HepG2 (cell line): Measurements from ENCODE around the gene TRIO.

Experiments used
- ARID2 ChIP-seq: sonication (generic); formaldehyde crosslinking; IDR thresholded peaks from 2 replicates; pipeline ENCODE4 v1.8.1; 2022; ENCODE audit warnings: mild to moderate bottlenecking, missing genetic modification reagents, borderline replicate concordance
- ETV6 ChIP-seq: sonication (generic); formaldehyde crosslinking; conservative IDR thresholded peaks from 2 replicates; pipeline ENCODE4 v1.4.0; 2020; ENCODE audit warnings: missing genetic modification reagents
- MEIS1 ChIP-seq: sonication (generic); formaldehyde crosslinking; IDR thresholded peaks from 2 replicates; pipeline ENCODE4 v1.9.0; 2021; ENCODE audit warnings: mild to moderate bottlenecking, missing genetic modification reagents, moderate library complexity, borderline replicate concordance
- ZNF333 ChIP-seq: sonication (generic); formaldehyde crosslinking; IDR thresholded peaks from 2 replicates; pipeline ENCODE4 v1.4.0; 2020; ENCODE audit warnings: mild to moderate bottlenecking, missing genetic modification reagents, borderline replicate concordance
- TF ChIP-seq, protein P1 (sequence below): sonication (generic); formaldehyde crosslinking; IDR thresholded peaks from 2 replicates; pipeline ENCODE4 v1.4.0; 2020; ENCODE audit warnings: missing genetic modification reagents, borderline replicate concordance
- TF ChIP-seq, protein P2 (sequence below): sonication (generic); formaldehyde crosslinking; IDR thresholded peaks from 2 replicates; pipeline ENCODE4 v1.4.0; 2020; ENCODE audit warnings: missing genetic modification reagents

DNA sequence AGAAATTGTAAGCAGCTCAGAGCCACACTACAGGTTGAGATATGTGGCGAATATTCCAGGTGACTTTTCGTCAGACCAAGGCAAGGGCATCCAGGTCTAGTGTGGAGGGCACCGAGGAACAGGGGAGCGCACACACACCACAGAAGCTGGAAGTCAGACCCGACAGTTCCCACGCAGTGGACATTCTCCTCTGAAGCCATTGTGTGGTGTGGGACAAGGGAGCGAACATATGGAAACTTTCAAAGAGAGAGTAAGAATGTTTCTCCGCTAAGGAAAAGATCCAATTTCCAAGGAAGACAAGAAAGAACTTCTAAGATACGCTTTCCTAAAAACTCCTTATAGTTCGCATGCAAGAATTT is 297.1 kb downstream of the TRIO start:
- TF ChIP-seq ETV6 (no peak), ZNF333 (CRISPR knock-in tag) (no peak), ARID2 (CRISPR knock-in tag) (no peak), MEIS1 (no peak)
- TF ChIP-seq, protein P1, sequence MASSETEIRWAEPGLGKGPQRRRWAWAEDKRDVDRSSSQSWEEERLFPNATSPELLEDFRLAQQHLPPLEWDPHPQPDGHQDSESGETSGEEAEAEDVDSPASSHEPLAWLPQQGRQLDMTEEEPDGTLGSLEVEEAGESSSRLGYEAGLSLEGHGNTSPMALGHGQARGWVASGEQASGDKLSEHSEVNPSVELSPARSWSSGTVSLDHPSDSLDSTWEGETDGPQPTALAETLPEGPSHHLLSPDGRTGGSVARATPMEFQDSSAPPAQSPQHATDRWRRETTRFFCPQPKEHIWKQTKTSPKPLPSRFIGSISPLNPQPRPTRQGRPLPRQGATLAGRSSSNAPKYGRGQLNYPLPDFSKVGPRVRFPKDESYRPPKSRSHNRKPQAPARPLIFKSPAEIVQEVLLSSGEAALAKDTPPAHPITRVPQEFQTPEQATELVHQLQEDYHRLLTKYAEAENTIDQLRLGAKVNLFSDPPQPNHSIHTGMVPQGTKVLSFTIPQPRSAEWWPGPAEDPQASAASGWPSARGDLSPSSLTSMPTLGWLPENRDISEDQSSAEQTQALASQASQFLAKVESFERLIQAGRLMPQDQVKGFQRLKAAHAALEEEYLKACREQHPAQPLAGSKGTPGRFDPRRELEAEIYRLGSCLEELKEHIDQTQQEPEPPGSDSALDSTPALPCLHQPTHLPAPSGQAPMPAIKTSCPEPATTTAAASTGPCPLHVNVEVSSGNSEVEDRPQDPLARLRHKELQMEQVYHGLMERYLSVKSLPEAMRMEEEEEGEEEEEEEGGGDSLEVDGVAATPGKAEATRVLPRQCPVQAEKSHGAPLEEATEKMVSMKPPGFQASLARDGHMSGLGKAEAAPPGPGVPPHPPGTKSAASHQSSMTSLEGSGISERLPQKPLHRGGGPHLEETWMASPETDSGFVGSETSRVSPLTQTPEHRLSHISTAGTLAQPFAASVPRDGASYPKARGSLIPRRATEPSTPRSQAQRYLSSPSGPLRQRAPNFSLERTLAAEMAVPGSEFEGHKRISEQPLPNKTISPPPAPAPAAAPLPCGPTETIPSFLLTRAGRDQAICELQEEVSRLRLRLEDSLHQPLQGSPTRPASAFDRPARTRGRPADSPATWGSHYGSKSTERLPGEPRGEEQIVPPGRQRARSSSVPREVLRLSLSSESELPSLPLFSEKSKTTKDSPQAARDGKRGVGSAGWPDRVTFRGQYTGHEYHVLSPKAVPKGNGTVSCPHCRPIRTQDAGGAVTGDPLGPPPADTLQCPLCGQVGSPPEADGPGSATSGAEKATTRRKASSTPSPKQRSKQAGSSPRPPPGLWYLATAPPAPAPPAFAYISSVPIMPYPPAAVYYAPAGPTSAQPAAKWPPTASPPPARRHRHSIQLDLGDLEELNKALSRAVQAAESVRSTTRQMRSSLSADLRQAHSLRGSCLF, result no peak
- TF ChIP-seq, protein P2, sequence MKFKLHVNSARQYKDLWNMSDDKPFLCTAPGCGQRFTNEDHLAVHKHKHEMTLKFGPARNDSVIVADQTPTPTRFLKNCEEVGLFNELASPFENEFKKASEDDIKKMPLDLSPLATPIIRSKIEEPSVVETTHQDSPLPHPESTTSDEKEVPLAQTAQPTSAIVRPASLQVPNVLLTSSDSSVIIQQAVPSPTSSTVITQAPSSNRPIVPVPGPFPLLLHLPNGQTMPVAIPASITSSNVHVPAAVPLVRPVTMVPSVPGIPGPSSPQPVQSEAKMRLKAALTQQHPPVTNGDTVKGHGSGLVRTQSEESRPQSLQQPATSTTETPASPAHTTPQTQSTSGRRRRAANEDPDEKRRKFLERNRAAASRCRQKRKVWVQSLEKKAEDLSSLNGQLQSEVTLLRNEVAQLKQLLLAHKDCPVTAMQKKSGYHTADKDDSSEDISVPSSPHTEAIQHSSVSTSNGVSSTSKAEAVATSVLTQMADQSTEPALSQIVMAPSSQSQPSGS (CRISPR knock-in tag), result no peak
